ENCODE data around the gene DSP.

Gene DSP

GRCh38 chr6:7561153-7561964 lies 19.9 kb downstream of the DSP start:
- no peak for DNase-seq

- DNase-seq, result no peak
Measured at GRCh38 chr6:7562769-7563168, 21.3 kb downstream of the DSP start.

GRCh38 chr6:7566107-7566506 lies 24.6 kb downstream of the DSP start:
- no peak for DNase-seq

GRCh38 chr6:7566617-7567173 lies 25.2 kb downstream of the DSP start:
- no peak for DNase-seq

GRCh38 chr6:7568021-7568420 lies 26.6 kb downstream of the DSP start:
- DNase-seq, result no peak

- DNase-seq, result no peak
Measured at GRCh38 chr6:7569082-7569481, 27.6 kb downstream of the DSP start.

GRCh38 chr6:7572213-7572943 lies 30.9 kb downstream of the DSP start:
- DNase-seq, result no peak

- DNase-seq, result no peak
Measured at GRCh38 chr6:7574500-7574899, 33.0 kb downstream of the DSP start.

GRCh38 chr6:7578516-7578915 lies 37.0 kb downstream of the DSP start:
- no peak for DNase-seq

GRCh38 chr6:7578931-7579330 lies 37.5 kb downstream of the DSP start:
- no peak for DNase-seq

GRCh38 chr6:7579851-7580250 lies 38.4 kb downstream of the DSP start:
- no peak for DNase-seq

- DNase-seq, result no peak
Measured at GRCh38 chr6:7580537-7580926, 39.1 kb downstream of the DSP start.

- no peak for DNase-seq
Measured at GRCh38 chr6:7580927-7581618, 39.6 kb downstream of the DSP start.

GRCh38 chr6:7585287-7585930 lies 43.9 kb downstream of the DSP start:
- no peak for DNase-seq

GRCh38 chr6:7587631-7588100 lies 46.2 kb downstream of the DSP start:
- no peak for DNase-seq

- no peak for DNase-seq
Measured at GRCh38 chr6:7588506-7588905, 47.0 kb downstream of the DSP start.

GRCh38 chr6:7589221-7589620 lies 47.8 kb downstream of the DSP start:
- no peak for DNase-seq

- peak; percentile 81 to 95 for DNase-seq
Measured at GRCh38 chr6:7589949-7590917, 48.8 kb downstream of the DSP start, which contains the start of gene SNRNP48. Gene SNRNP48, plus strand, starts transcription at chr6:7590198. Its CDS starts 60 bp downstream, at chr6:7590258.

- DNase-seq, result no peak
Measured at GRCh38 chr6:7590918-7591302, 49.4 kb downstream of the DSP start.

GRCh38 chr6:7591770-7592169 lies 50.3 kb downstream of the DSP start:
- DNase-seq, result no peak

- no peak for DNase-seq
Measured at GRCh38 chr6:7593229-7593628, 51.8 kb downstream of the DSP start.

Data from SW 1271 (cell line).